Activated CD4-positive, alpha-beta memory T cell treated with anti-CD3 and anti-CD28 coated beads, Interleukin-2, amount 10 ng/mL, durations not matched to agents 7 days and 5 days (primary cell): ENCODE measurements around the gene EXOSC1. TPM values are rescaled to one million over a fixed set of nuclear protein-coding genes. Genes with fewer than 3 reads are reported as not detected.
"Not testable (repeated sequence)": the region's sequence is repeated elsewhere in the genome, so short reads cannot be mapped to it uniquely, and the experiment has no call there.

Experiments used
- CTCF ChIA-PET: fragments of 350-600 bp; sonication (Branson Sonifier 250); formaldehyde crosslinking; loops from one replicate; lab custom pipeline; 2021; ENCODE audit warnings: antibody characterized with exemption, inconsistent platforms; lab: Charles Lee
- POLR2A ChIA-PET: fragments of 350-600 bp; sonication (Branson Sonifier 250); formaldehyde crosslinking; loops from one replicate; lab custom pipeline; 2021; ENCODE audit warnings: antibody characterized with exemption; lab: Charles Lee
- DNase-seq: peaks from one replicate; pipeline ENCODE4 v3.0.0-alpha.2; 2020
- H3K27ac Mint-ChIP-seq: one replicate; pipeline ENCODE4 v1.8.0; 2021; ENCODE audit warnings: mild to moderate bottlenecking, mixed read lengths
- H3K27me3 Mint-ChIP-seq: one replicate; pipeline ENCODE4 v1.8.0; 2021; ENCODE audit warnings: mixed read lengths
- H3K36me3 Mint-ChIP-seq: one replicate; pipeline ENCODE4 v1.8.0; 2021; ENCODE audit warnings: low read depth, mixed read lengths
- H3K4me1 Mint-ChIP-seq: one replicate; pipeline ENCODE4 v1.8.0; 2021; ENCODE audit warnings: mixed read lengths
- H3K4me3 Mint-ChIP-seq: one replicate; pipeline ENCODE4 v1.8.0; 2021; ENCODE audit warnings: mild to moderate bottlenecking, mixed read lengths
- H3K9me3 Mint-ChIP-seq: one replicate; pipeline ENCODE4 v1.8.0; 2021; ENCODE audit warnings: mixed read lengths
- total RNA-seq, 2 experiments: library from RNA; stranded (reverse); gene quantifications; one replicate each; pipeline ENCODE4 v1.2.3, GENCODE V29; 2021

EXOSC1 gene, protein sequence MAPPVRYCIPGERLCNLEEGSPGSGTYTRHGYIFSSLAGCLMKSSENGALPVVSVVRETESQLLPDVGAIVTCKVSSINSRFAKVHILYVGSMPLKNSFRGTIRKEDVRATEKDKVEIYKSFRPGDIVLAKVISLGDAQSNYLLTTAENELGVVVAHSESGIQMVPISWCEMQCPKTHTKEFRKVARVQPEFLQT
- total RNA-seq, result 10 to 100 TPM; 49.3 to 49.8 TPM

DNA sequence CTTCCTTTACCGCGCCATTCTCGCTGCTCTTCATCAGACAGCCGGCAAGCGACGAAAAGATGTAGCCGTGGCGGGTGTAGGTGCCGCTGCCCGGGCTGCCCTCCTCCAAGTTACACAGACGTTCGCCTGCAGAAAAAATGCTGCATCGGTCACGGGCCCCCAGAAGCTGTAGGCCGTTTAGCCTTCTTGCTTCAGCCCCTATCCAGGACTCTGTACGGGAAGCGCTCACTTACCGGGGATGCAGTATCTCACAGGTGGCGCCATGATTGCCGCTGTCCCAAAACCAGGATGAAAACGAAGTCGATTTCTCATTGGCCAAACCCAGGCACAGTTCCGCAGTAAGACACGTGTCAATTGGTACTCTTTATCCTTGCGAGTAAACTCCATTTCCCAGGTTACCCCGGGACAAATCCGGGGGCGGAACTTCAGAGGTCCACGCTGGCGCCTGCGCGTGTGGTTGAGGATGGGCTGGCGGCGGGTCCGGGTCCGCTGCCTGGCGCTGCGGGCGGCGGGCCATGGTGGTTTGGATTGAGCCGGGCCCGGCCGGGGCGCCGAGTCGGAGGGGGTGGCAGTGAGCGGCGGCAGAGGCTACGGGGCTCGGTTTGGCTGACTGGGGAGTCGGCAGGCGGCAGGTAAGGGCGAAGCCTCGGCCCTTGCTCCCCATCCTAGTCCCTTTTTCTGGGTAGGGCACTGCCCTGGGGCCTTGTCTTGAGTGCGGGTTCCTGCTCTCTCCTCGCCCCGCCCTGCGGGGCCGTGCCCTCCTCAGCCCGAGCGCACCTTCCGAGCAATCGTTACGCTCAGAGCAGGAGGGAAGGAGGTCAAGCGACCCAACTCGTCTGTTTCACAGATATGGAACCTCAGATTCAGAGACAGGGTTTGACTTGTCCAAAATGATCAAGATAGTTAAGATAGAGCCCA is at the start of gene EXOSC1, which contains the start of gene ZDHHC16:
EXOSC1 (minus strand) TSS at position 285 of the 918 bp plus-strand sequence; CDS start at position 264, 21 bp downstream.
ZDHHC16 (plus strand) TSS at position 454 of the 918 bp plus-strand sequence. CDS start 5,501 bp downstream, outside the sequence.
- peak within 1 kb of the TSS; percentile 89 for H3K4me3 Mint-ChIP-seq
- peaks cover 55% of the 10 kb centered on the region for H3K4me1 Mint-ChIP-seq
- DNase-seq, result peak; percentile 93
- H3K27ac Mint-ChIP-seq, result peak within 1 kb of the TSS; percentile 85
- no peaks in the 10 kb centered on the region for H3K9me3 Mint-ChIP-seq
- no peaks in the 10 kb centered on the region for H3K27me3 Mint-ChIP-seq
- POLR2A ChIA-PET, result interaction anchor here (1.3 to 3.5 kb wide), 6 partner anchors 18 to 45 kb away, joined by 5 to 18 read pairs (median 7); partner anchors contain the start of gene RRP12
- CTCF ChIA-PET, result interaction anchor here (1.1 to 2.5 kb wide), 4 partner anchors 12 to 45 kb away, joined by 3 to 9 read pairs (median 4); partner anchors contain the start of gene RRP12
- H3K36me3 Mint-ChIP-seq, result peaks cover 24% of the 10 kb centered on the region

DNA sequence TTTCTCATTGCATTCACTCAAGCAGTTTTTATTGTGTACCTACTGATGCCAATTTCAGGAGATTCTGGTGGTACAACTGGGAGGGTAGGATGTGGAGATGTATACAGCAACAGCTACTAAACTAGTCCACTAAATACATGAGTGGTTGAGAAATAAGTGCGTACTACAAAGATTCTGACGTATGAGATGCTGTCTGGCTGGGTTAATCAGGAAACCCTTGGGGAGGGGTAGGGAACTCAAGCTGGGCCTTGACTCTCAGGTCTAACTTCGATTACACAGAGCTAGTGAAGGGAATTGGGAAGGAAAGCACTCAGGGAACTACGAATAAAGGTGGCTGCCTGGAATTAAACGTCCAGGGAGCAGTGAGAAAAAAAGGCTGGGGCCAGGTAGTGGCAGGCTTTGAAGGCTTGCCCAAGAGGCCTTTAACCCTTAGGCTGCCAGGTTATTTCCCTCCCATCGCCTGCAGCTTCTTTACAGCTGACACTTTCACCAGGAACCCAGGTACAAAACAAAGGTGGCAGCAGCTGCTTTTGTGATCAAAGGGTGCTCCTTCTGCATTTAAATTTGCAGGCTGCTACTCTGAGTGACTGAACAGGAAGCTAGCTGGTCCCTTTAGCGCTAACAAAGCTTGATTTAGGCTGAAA is 49.2 kb upstream of the EXOSC1 start:
- Mint-ChIP-seq H3K4me1 (peaks cover 46% of the 10 kb centered on the region), H3K27me3 (peaks cover 5% of the 10 kb centered on the region), H3K9me3 (no peaks in the 10 kb centered on the region), H3K36me3 (peaks cover 20% of the 10 kb centered on the region), H3K4me3 (peak overlapping the region; percentile 36), H3K27ac (peak overlapping the region; percentile 14)
- ChIA-PET CTCF (interaction anchor here (0.6 to 0.9 kb wide), 2 partner anchors 57 to 106 kb away, joined by 3 read pairs; no protein-coding TSS in a partner anchor), POLR2A (interaction anchor here (1.0 to 1.5 kb wide), 2 partner anchors 28 kb away, joined by 3 read pairs; no protein-coding TSS in a partner anchor)
- no peak for DNase-seq

DNA sequence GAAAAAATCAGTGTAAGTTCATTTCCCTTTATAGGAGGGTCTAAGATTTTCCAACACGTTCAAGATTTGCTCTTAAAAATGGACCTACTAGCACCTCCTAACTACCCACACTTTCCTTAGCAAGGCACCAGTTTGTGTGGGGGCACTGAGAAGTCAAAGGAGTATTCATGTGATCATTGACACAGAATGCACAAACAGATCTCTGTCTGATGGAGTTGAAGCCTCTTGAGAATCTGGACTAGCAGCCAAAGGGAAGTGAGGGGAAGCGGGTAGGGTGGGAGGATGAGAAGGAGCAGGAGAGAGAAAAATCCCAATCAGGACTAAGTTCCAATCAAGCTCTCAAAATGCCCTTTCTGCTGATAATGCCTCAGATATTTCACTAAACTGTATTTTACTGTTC is 48.3 kb upstream of the EXOSC1 start:
- Mint-ChIP-seq H3K9me3 (no peaks in the 10 kb centered on the region), H3K4me1 (peaks cover 47% of the 10 kb centered on the region), H3K27me3 (no peaks in the 10 kb centered on the region), H3K27ac (no peak overlapping the region), H3K36me3 (peaks cover 20% of the 10 kb centered on the region), H3K4me3 (no peak overlapping the region)
- CTCF ChIA-PET, result no interaction called here
- POLR2A ChIA-PET, result interaction anchor here (1.5 kb wide), 1 partner anchor 29 kb away, joined by 3 read pairs; no protein-coding TSS in a partner anchor
- DNase-seq, result no peak

DNA sequence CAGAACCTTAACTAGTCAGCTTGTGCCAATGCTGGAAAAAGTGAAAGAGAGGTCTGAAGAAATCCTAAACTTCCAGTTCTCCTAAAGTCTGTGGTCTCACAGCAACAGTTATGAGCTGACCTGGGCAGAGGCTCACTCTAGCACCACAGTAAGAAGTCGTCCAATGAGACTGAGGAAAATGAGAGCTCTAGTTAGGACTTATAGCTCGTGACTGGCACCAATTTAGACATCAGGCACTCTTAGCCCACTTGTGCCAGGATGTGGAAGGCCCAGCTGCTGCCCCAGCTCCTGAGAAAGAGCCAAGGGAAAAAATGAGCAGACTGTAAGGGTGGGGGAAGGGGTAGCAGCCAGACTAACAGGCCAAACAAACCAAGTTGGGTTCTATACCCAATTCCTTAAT is 44.8 kb upstream of the EXOSC1 start:
- ChIA-PET CTCF (interaction anchor here (1.0 kb wide), 2 partner anchors 27 to 90 kb away, joined by 3 read pairs; no protein-coding TSS in a partner anchor), POLR2A (interaction anchor here (1.1 kb wide), 1 partner anchor 171 kb away, joined by 3 read pairs; the partner anchor contains the start of gene FRAT1)
- no peaks in the 10 kb centered on the region for H3K9me3 Mint-ChIP-seq
- no peaks in the 10 kb centered on the region for H3K27me3 Mint-ChIP-seq
- no peak for DNase-seq
- H3K27ac Mint-ChIP-seq, result no peak overlapping the region
- H3K4me1 Mint-ChIP-seq, result peaks cover 31% of the 10 kb centered on the region
- H3K4me3 Mint-ChIP-seq, result no peak overlapping the region
- H3K36me3 Mint-ChIP-seq, result peaks cover 18% of the 10 kb centered on the region

DNA sequence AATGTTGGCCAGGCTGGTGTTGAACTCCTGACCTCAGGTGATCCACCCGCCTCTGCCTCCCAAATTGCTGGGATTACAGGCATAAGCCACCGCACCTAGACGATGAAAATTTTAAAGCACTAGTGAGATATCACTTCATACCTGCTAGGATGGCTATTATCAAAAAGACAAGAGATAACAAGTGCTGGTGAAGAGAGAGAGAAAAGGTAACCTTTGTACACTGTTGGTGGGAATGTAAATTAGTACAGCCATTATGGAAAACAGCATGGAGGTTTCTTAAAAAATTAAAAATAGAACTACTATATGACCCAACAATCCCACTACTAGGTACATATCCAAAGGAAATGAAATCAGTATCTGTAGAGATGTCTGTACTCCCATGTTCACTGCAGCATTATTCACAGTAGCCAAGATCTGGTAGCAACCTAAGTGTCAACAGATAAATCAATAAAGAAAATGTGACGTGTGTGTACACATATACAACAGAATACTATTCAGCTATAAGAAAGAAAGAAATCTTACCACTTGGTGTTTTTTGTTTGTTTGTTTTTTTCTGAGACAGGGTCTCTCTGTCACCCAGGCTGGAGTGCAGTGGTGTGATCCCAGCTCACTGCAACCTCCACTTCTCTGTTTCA is 40.0 kb upstream of the EXOSC1 start:
- CTCF ChIA-PET, result no interaction called here
- H3K27me3 Mint-ChIP-seq, result no peaks in the 10 kb centered on the region
- H3K27ac Mint-ChIP-seq, result no peak overlapping the region
- no peak overlapping the region for H3K4me3 Mint-ChIP-seq
- H3K9me3 Mint-ChIP-seq, result no peaks in the 10 kb centered on the region
- no peak for DNase-seq
- peaks cover 12% of the 10 kb centered on the region for H3K36me3 Mint-ChIP-seq
- peaks cover 11% of the 10 kb centered on the region for H3K4me1 Mint-ChIP-seq
- POLR2A ChIA-PET, result interaction anchor here (1.2 kb wide), 1 partner anchor 85 kb away, joined by 3 read pairs; no protein-coding TSS in a partner anchor

DNA sequence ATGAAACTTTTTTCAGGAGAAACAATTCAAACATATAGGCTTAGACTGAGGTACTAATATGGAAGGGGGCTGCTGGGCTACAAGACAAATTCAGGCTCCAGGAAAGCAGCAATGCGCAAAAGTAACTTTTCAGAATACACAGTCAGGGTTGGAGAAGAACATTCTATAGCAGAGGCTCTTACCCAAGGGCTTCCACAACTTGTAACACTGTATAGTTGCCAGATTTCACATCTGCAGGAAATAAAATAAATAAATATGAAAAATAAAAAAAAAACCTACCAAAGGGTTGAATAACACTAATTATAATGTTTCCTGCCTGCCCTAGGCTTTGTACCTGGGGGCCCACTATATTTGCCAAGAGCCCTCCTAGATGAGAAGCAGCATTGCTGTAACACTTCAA is 38.1 kb upstream of the EXOSC1 start:
- ChIA-PET CTCF (no interaction called here), POLR2A (no interaction called here)
- H3K9me3 Mint-ChIP-seq, result no peaks in the 10 kb centered on the region
- no peaks in the 10 kb centered on the region for H3K27me3 Mint-ChIP-seq
- H3K4me3 Mint-ChIP-seq, result no peak overlapping the region
- no peak for DNase-seq
- H3K4me1 Mint-ChIP-seq, result peaks cover 2% of the 10 kb centered on the region
- peaks cover 26% of the 10 kb centered on the region for H3K36me3 Mint-ChIP-seq
- H3K27ac Mint-ChIP-seq, result no peak overlapping the region

DNA sequence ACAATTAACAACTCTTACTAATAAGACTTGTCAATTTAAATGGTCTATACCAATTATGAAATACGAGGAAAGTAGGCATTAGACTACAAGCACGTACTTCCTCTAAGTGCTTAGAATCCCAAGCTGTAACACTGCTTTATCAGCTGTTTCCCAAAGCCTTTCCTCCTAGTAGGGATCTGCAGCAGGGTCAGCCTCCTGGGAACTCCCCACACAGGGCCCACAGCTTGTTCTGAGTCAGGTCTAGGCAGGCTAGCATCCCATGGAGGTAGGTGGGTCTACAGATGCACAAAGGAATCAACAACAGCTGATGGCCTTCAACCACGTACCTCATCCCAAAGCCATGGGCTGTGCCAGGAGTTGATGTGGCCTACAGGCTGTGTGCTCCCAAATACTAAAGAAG is 37.7 kb upstream of the EXOSC1 start:
- H3K9me3 Mint-ChIP-seq, result no peaks in the 10 kb centered on the region
- no peak overlapping the region for H3K4me3 Mint-ChIP-seq
- H3K36me3 Mint-ChIP-seq, result peaks cover 26% of the 10 kb centered on the region
- peaks cover 2% of the 10 kb centered on the region for H3K4me1 Mint-ChIP-seq
- ChIA-PET POLR2A (no interaction called here), CTCF (no interaction called here)
- no peak overlapping the region for H3K27ac Mint-ChIP-seq
- no peak for DNase-seq
- H3K27me3 Mint-ChIP-seq, result no peaks in the 10 kb centered on the region

DNA sequence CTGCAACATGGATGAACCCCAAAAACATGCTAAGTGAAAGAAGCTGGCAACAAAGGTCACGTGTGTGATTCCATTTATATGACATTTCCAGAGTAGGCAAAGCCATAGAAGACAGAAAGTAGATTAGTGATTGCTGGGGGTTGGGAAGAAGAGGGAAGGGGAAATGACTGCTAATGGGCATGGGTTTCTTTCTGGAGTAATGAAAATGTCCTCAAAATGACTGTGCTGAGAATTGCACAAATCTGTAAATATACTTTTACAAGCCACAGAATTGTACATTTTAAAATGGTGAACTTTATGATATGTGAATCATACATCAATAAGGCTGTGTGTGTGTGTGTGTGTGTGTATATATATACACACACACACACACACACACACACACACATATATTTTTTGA is 36.6 kb upstream of the EXOSC1 start:
- peaks cover 2% of the 10 kb centered on the region for H3K4me1 Mint-ChIP-seq
- POLR2A ChIA-PET, result no interaction called here
- H3K36me3 Mint-ChIP-seq, result peaks cover 37% of the 10 kb centered on the region
- H3K9me3 Mint-ChIP-seq, result no peaks in the 10 kb centered on the region
- DNase-seq, result no peak
- H3K27ac Mint-ChIP-seq, result no peak overlapping the region
- H3K4me3 Mint-ChIP-seq, result no peak overlapping the region
- H3K27me3 Mint-ChIP-seq, result no peaks in the 10 kb centered on the region
- CTCF ChIA-PET, result no interaction called here

DNA sequence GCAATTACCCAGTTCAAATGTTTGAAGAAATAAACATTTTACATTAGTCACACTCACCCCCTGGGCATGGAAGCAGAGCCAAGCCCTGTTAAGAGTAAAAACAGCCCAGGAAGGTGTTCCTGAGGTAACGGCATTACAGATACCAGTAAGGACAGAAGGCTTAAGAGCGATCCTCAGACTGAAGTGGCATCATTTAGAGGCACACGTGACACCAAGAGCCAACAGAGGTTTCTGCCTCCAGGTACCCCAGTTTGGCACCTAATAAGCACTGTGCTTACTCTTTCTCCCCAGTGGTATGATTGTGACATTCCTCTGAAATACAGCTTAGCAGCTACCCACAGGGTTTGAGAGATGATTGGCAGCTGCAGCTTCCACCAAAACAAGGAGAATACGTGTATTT is 35.3 kb upstream of the EXOSC1 start:
- Mint-ChIP-seq H3K27ac (no peak overlapping the region), H3K4me1 (no peaks in the 10 kb centered on the region), H3K36me3 (peaks cover 49% of the 10 kb centered on the region), H3K9me3 (no peaks in the 10 kb centered on the region), H3K27me3 (no peaks in the 10 kb centered on the region), H3K4me3 (no peak overlapping the region)
- no peak for DNase-seq
- ChIA-PET POLR2A (no interaction called here), CTCF (no interaction called here)

DNA sequence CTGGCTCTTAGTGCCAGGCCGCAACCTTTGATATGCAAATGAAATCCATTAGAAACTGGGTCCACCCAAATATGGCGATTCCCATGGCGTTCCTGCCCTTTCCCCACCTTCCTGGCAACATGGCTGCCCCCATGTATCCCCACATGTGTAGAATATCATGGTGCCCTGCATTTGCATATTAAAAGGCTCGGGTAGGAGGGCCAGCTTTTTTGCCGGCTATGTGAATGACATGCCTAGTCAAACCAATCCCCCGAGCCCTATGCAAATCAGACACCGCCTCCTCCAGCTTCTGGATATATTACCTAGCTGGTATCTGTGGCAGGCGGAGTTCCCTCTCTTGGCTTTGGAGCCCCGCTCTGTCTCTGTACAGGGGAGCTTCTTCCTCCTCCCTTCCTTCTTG is 34.1 kb upstream of the EXOSC1 start:
- H3K27ac Mint-ChIP-seq, result no peak overlapping the region
- no peak for DNase-seq
- CTCF ChIA-PET, result no interaction called here
- no peak overlapping the region for H3K4me3 Mint-ChIP-seq
- POLR2A ChIA-PET, result no interaction called here
- H3K27me3 Mint-ChIP-seq, result no peaks in the 10 kb centered on the region
- H3K36me3 Mint-ChIP-seq, result peaks cover 54% of the 10 kb centered on the region
- H3K4me1 Mint-ChIP-seq, result no peaks in the 10 kb centered on the region
- no peaks in the 10 kb centered on the region for H3K9me3 Mint-ChIP-seq

DNA sequence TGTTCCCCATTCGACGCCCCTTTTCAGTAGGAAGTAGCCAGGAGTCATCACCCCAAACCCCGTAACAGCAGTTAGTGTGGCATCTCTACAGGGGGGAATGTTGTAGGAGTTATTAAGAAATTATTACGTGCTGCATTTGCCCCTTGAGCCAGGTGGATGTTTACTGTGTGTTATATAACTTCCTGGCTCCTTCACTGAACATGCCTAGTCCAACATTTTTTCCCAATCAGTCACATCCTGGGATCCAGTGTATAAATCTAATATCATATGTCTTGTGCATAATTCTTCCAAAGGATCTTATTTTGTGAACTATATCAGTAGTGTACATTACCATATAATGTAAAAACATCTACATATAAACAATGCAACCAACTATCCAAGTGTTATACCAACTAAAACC is 33.6 kb upstream of the EXOSC1 start:
- POLR2A ChIA-PET, H3K4me3 Mint-ChIP-seq, H3K27ac Mint-ChIP-seq, H3K9me3 Mint-ChIP-seq, H3K4me1 Mint-ChIP-seq, DNase-seq, CTCF ChIA-PET, H3K27me3 Mint-ChIP-seq: not testable (repeated sequence)
- H3K36me3 Mint-ChIP-seq, result peaks cover 57% of the 10 kb centered on the region

DNA sequence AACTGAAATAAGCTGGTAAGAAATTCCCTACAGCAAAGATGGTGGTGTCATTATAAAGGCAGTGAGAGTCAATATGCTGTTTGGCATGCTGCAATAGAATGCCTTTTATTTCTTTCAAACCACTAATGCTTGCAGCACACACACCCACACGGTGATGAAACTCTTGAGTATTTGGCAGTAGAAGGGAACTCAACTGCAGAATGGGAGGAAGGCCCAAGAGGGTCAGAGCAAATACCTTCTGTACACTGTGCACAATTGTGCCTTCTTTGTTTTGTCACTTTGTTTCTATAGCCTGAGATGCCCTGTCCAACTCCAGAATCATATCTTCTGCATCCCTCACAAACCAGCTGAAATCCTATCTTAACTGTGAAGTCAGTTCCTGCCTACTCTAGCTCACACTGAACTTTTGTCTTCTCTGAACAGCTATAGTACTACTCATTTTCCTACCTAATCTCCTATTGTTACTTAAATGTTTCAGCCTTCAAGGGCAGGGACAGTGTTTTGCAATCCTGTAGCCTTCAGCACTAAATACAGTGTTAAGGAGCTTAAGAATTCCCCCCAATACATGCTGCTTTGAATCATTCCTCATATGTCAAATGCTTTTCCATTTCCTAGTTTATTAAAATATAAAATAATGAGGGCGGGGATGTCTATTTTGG is 30.3 kb upstream of the EXOSC1 start:
- no peak for DNase-seq
- Mint-ChIP-seq H3K36me3 (peaks cover 67% of the 10 kb centered on the region), H3K9me3 (no peaks in the 10 kb centered on the region), H3K27me3 (no peaks in the 10 kb centered on the region), H3K27ac (no peak overlapping the region), H3K4me1 (no peaks in the 10 kb centered on the region), H3K4me3 (no peak overlapping the region)
- CTCF ChIA-PET, result interaction anchor here (1.4 kb wide), 1 partner anchor 11 kb away, joined by 3 read pairs; no protein-coding TSS in a partner anchor
- POLR2A ChIA-PET, result interaction anchor here (1.0 kb wide), 1 partner anchor 11 kb away, joined by 4 read pairs; no protein-coding TSS in a partner anchor
